HCT116 (cell line): ENCODE results near the gene AMOTL1. TPM values are rescaled to one million over a fixed set of nuclear protein-coding genes. Genes with fewer than 3 reads are reported as not detected.

Experiments
- ATAC-seq: fragments of 200-7000 bp; cut with Tn5 transposase; 2 replicates; pipeline ENCODE4 v1.9.1; 2020; ENCODE audit warnings: mild to moderate bottlenecking, moderate library complexity
- BruUV-seq: library from RNA; stranded (reverse); fragments of 400-500 nt; replicated peaks from 2 replicates; lab custom pipeline; 2021; lab: Mats Ljungman, UMichigan
- CTCF ChIA-PET: fragments of 300-600 bp; sonication (Branson Sonifier 250); formaldehyde crosslinking; loops from one replicate; lab custom pipeline; 2021; ENCODE audit warnings: antibody characterized with exemption; lab: Charles Lee
- POLR2A ChIA-PET: fragments of 300-600, 350-600 bp; sonication (Branson Sonifier 250); formaldehyde crosslinking; loops from one replicate; lab custom pipeline; 2021; ENCODE audit warnings: antibody characterized with exemption; lab: Charles Lee
- RAD21 ChIA-PET, 2 experiments: fragments of 300-600 bp; sonication (Branson Sonifier 250); formaldehyde crosslinking; loops; one replicate each; lab custom pipeline; 2023; ENCODE audit warnings: low total read pairs in 2 of 2; ENCODE audit not compliant: uncharacterized antibody in 2 of 2, unreplicated experiment in 2 of 2, low non-redundant PET in 1 of 2; lab: Charles Lee
- DNase-seq: peaks from one replicate; pipeline ENCODE4 v3.0.0-alpha.2; 2010; ENCODE audit warnings: low read depth, low spot score
- H2AFZ ChIP-seq: fragments of 200-600 bp; shearing (Covaris generic), sonication (generic); 2 replicates; pipeline ENCODE4 v1.6.1; 2017; ENCODE audit warnings: low read depth, mixed run types, mixed read lengths, antibody characterized with exemption, low read length; ENCODE audit not compliant: poor library complexity, severe bottlenecking
- H3K27ac ChIP-seq: 2 replicates; pipeline ENCODE4 v1.5.1; 2012; ENCODE audit warnings: low read depth, low read length
- H3K27me3 ChIP-seq: fragments of 200-600 bp; sonication (generic); 2 replicates; pipeline ENCODE4 v1.6.1; 2016; ENCODE audit warnings: mixed run types, low read length, mixed read lengths; ENCODE audit not compliant: insufficient read depth
- H3K36me3 ChIP-seq, 2 experiments: fragments of 200-500 bp in 1 of 2; fragments of 200-600 bp in 1 of 2; sonication (Bioruptor generic) in 1 of 2; sonication (generic) in 1 of 2; 2 replicates each; pipeline versions ENCODE4 v1.5.1 to v1.6.1; 2014 to 2016; ENCODE audit warnings: low read length in 2 of 2, inconsistent platforms in 1 of 2, mixed read lengths in 1 of 2, mixed run types in 1 of 2; ENCODE audit not compliant: insufficient read depth in 2 of 2, control insufficient read depth in 1 of 2
- H3K4me1 ChIP-seq, 2 experiments: fragments of 200-600 bp in 1 of 2; sonication (generic) in 1 of 2; 2 replicates each; pipeline versions ENCODE4 v1.5.1 to v1.6.1; 2012 to 2017; ENCODE audit warnings: low read length in 2 of 2, inconsistent platforms in 1 of 2, mild to moderate bottlenecking in 1 of 2, mixed read lengths in 1 of 2, mixed run types in 1 of 2, moderate library complexity in 1 of 2; ENCODE audit not compliant: insufficient read depth in 2 of 2, control insufficient read depth in 1 of 2
- H3K4me2 ChIP-seq: fragments of 200-600 bp; sonication (generic); 2 replicates; pipeline ENCODE4 v1.6.1; 2017; ENCODE audit warnings: mixed run types, low read length, mixed read lengths
- H3K4me3 ChIP-seq, 2 experiments: fragments of 200-600 bp in 1 of 2; sonication (generic) in 1 of 2; replicated peaks in 1 of 2; 2 replicates each; pipeline ENCODE4 v1.5.1; 2011 to 2016; ENCODE audit warnings: low read length in 2 of 2, control low read depth in 1 of 2, low read depth in 1 of 2, mild to moderate bottlenecking in 1 of 2, mixed read lengths in 1 of 2, mixed run types in 1 of 2
- H3K79me2 ChIP-seq: fragments of 200-600 bp; sonication (generic); 2 replicates; pipeline ENCODE4 v1.6.1; 2017; ENCODE audit warnings: mild to moderate bottlenecking, mixed run types, low read length, moderate library complexity, mixed read lengths; ENCODE audit not compliant: insufficient read depth
- H3K9ac ChIP-seq: fragments of 200-600 bp; sonication (generic); 2 replicates; pipeline ENCODE4 v1.6.1; 2016; ENCODE audit warnings: low read length, mixed read lengths
- H3K9me2 ChIP-seq: fragments of 200-600 bp; sonication (generic), shearing (Covaris generic); 2 replicates; pipeline ENCODE4 v1.6.1; 2017; ENCODE audit warnings: mixed run types, mild to moderate bottlenecking, moderate library complexity; ENCODE audit not compliant: insufficient read depth
- H3K9me3 ChIP-seq, 2 experiments: fragments of 200-500 bp in 1 of 2; fragments of 200-600 bp in 1 of 2; sonication (Bioruptor generic) in 1 of 2; sonication (generic) in 1 of 2; 2 replicates each; pipeline ENCODE4 v1.6.1; 2014 to 2017; ENCODE audit warnings: low read length in 2 of 2, mixed read lengths in 2 of 2, inconsistent platforms in 1 of 2, low read depth in 1 of 2, mild to moderate bottlenecking in 1 of 2, mixed run types in 1 of 2, moderate library complexity in 1 of 2; ENCODE audit not compliant: control insufficient read depth in 1 of 2, insufficient read depth in 1 of 2
- H4K20me1 ChIP-seq: fragments of 200-600 bp; sonication (generic), shearing (Covaris generic); 2 replicates; pipeline ENCODE4 v1.6.1; 2017; ENCODE audit warnings: mixed run types, mild to moderate bottlenecking, moderate library complexity; ENCODE audit not compliant: insufficient read depth
- CBX3 ChIP-seq: IDR thresholded peaks from 2 replicates; pipeline ENCODE4 v1.6.1; 2012; ENCODE audit warnings: low read depth
- EGR1 ChIP-seq: IDR thresholded peaks from 2 replicates; pipeline ENCODE4 v1.6.1; 2012; ENCODE audit warnings: low read depth
- EZH2phosphoT487 ChIP-seq: fragments of 200-600 bp; IDR thresholded peaks from 2 replicates; pipeline ENCODE4 v1.6.1; 2018; ENCODE audit warnings: antibody characterized with exemption, borderline replicate concordance
- FOSL1 ChIP-seq: IDR thresholded peaks from 2 replicates; pipeline ENCODE4 v1.6.1; 2012; ENCODE audit warnings: low read depth
- RAD21 ChIP-seq: IDR thresholded peaks from 2 replicates; pipeline ENCODE4 v1.6.1; 2012; ENCODE audit warnings: low read depth, mild to moderate bottlenecking
- SIN3A ChIP-seq: IDR thresholded peaks from 2 replicates; pipeline ENCODE4 v1.6.1; 2012; ENCODE audit warnings: low read depth
- SP1 ChIP-seq: IDR thresholded peaks from 2 replicates; pipeline ENCODE4 v1.6.1; 2012; ENCODE audit warnings: low read depth
- YY1 ChIP-seq: IDR thresholded peaks from 2 replicates; pipeline ENCODE4 v1.6.1; 2011; ENCODE audit warnings: low read length, low read depth, moderate library complexity, mild to moderate bottlenecking; ENCODE audit not compliant: insufficient replicate concordance; ENCODE audit errors: extremely low read depth
- ZNF274 ChIP-seq: fragments of 200-500 bp; sonication (Bioruptor generic); IDR thresholded peaks from 2 replicates; pipeline ENCODE4 v1.6.1; 2014; ENCODE audit warnings: mild to moderate bottlenecking, low read depth, low read length, inconsistent platforms
- intact Hi-C: fragments of 100-400 bp; cut with micrococcal nuclease; formaldehyde crosslinking; loops from 2 replicates; pipeline ENCODE4 v1.10.0; 2022
- total RNA-seq: library from RNA; stranded (reverse); gene quantifications from one replicate; pipeline ENCODE4 v1.2.1, GENCODE V29; 2021; ENCODE audit not compliant: unreplicated experiment
- TF ChIP-seq, protein P1 (sequence below): IDR thresholded peaks from 2 replicates; pipeline ENCODE4 v1.6.1; 2011; ENCODE audit warnings: mild to moderate bottlenecking, low read length, moderate library complexity; ENCODE audit not compliant: insufficient replicate concordance; ENCODE audit errors: extremely low read depth
- TF ChIP-seq, protein P2 (sequence below): IDR thresholded peaks from 2 replicates; pipeline ENCODE4 v1.6.1; 2012

The AMOTL1 gene
- total RNA-seq, 1 experiment from 2014 or later, result 27.6 TPM

- H3K9ac ChIP-seq, result no peak overlapping the region
- 0 out of 4 replicates have a peak, but pooled peaks cover 0 to 2% of the 10 kb centered on the region in 2 experiments for H3K36me3 ChIP-seq
- intact Hi-C loops, result no loop called here
- ChIA-PET CTCF (no interaction called here), RAD21 (no interaction called here), POLR2A (no interaction called here)
- no peak overlapping the region for H3K4me3 ChIP-seq
- no peaks in the 10 kb centered on the region for H3K4me1 ChIP-seq
- DNase-seq (no peak), ATAC-seq (no peak)
- H3K4me2 ChIP-seq, result no peak overlapping the region
- H4K20me1 ChIP-seq, result no peaks in the 10 kb centered on the region
- no TSS peak for BruUV-seq
- no peaks in the 10 kb centered on the region for H3K9me2 ChIP-seq
- no peaks in the 10 kb centered on the region for H3K9me3 ChIP-seq
- no peak overlapping the region for H3K27ac ChIP-seq
- no peaks in the 10 kb centered on the region for H3K27me3 ChIP-seq
- no peak overlapping the region for H2AFZ ChIP-seq
- H3K79me2 ChIP-seq, result no peaks in the 10 kb centered on the region
- TF ChIP-seq CBX3 (no peak), ZNF274 (no peak), YY1 (no peak), EGR1 (no peak), EZH2phosphoT487 (no peak), SIN3A (no peak), SP1 (no peak), FOSL1 (no peak), RAD21 (no peak)
- TF ChIP-seq, protein P1, sequence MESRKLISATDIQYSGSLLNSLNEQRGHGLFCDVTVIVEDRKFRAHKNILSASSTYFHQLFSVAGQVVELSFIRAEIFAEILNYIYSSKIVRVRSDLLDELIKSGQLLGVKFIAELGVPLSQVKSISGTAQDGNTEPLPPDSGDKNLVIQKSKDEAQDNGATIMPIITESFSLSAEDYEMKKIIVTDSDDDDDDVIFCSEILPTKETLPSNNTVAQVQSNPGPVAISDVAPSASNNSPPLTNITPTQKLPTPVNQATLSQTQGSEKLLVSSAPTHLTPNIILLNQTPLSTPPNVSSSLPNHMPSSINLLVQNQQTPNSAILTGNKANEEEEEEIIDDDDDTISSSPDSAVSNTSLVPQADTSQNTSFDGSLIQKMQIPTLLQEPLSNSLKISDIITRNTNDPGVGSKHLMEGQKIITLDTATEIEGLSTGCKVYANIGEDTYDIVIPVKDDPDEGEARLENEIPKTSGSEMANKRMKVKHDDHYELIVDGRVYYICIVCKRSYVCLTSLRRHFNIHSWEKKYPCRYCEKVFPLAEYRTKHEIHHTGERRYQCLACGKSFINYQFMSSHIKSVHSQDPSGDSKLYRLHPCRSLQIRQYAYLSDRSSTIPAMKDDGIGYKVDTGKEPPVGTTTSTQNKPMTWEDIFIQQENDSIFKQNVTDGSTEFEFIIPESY, result no peak
- TF ChIP-seq, protein P2, sequence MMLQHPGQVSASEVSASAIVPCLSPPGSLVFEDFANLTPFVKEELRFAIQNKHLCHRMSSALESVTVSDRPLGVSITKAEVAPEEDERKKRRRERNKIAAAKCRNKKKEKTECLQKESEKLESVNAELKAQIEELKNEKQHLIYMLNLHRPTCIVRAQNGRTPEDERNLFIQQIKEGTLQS, result no peak
Observed at GRCh38 chr11:94825481-94825880, 57.3 kb downstream of the AMOTL1 start.
